ENCODE data around the gene GTF3C6. TPM values are rescaled to one million over a fixed set of nuclear protein-coding genes. Genes with fewer than 3 reads are reported as not detected.

GTF3C6 gene
- polyA plus RNA-seq, 2 of the 4 experiments (the other 2 are of a cell fraction), result 105 to 110 TPM

GRCh38 chr6:110971468-110971867 is 13.0 kb downstream of the GTF3C6 start:
- H3K4me1 ChIP-seq, result no peaks in the 10 kb centered on the region
- ATAC-seq, result no peak
- CTCF ChIA-PET, result interaction anchor here (0.6 to 1.2 kb wide), 3 partner anchors 12 to 185 kb away, joined by 3 to 5 read pairs (median 4); no protein-coding TSS in a partner anchor
- no peak for TF ChIP-seq RCOR1 (IDR thresholded peaks at IDR 0.05; ENCODE audit: low read depth, low read length)
- no peak for TF ChIP-seq CHD2 (IDR thresholded peaks at IDR 0.05; ENCODE audit: low read length, partially characterized antibody)
- TF ChIP-seq, protein P1, sequence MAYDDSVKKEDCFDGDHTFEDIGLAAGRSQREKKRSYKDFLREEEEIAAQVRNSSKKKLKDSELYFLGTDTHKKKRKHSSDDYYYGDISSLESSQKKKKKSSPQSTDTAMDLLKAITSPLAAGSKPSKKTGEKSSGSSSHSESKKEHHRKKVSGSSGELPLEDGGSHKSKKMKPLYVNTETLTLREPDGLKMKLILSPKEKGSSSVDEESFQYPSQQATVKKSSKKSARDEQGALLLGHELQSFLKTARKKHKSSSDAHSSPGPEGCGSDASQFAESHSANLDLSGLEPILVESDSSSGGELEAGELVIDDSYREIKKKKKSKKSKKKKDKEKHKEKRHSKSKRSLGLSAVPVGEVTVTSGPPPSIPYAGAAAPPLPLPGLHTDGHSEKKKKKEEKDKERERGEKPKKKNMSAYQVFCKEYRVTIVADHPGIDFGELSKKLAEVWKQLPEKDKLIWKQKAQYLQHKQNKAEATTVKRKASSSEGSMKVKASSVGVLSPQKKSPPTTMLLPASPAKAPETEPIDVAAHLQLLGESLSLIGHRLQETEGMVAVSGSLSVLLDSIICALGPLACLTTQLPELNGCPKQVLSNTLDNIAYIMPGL (CRISPR knock-in tag; IDR thresholded peaks at IDR 0.05; ENCODE audit: borderline replicate concordance), result no peak
- no peak for TF ChIP-seq REST (IDR thresholded peaks at IDR 0.05)
- TF ChIP-seq HDAC2 (IDR thresholded peaks at IDR 0.05), result no peak
- TF ChIP-seq RFX5 (IDR thresholded peaks at IDR 0.05), result no peak
- TF ChIP-seq, protein P2, sequence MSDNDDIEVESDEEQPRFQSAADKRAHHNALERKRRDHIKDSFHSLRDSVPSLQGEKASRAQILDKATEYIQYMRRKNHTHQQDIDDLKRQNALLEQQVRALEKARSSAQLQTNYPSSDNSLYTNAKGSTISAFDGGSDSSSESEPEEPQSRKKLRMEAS (IDR thresholded peaks at IDR 0.05), result no peak
- no peak for TF ChIP-seq NFE2L2 (conservative IDR thresholded peaks at IDR 0.05; ENCODE audit: low read length)
- TF ChIP-seq, protein P3, sequence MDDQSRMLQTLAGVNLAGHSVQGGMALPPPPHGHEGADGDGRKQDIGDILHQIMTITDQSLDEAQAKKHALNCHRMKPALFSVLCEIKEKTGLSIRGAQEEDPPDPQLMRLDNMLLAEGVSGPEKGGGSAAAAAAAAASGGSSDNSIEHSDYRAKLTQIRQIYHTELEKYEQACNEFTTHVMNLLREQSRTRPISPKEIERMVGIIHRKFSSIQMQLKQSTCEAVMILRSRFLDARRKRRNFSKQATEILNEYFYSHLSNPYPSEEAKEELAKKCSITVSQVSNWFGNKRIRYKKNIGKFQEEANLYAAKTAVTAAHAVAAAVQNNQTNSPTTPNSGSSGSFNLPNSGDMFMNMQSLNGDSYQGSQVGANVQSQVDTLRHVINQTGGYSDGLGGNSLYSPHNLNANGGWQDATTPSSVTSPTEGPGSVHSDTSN (IDR thresholded peaks at IDR 0.05), result no peak
- TF ChIP-seq CBX8 (IDR thresholded peaks at IDR 0.05), result no peak
- TF ChIP-seq ZNF302 (CRISPR knock-in tag; IDR thresholded peaks at IDR 0.05), result no peak
- TF ChIP-seq EHF (CRISPR knock-in tag; IDR thresholded peaks at IDR 0.05), result no peak
- no peak for TF ChIP-seq HOXB13 (CRISPR knock-in tag; IDR thresholded peaks at IDR 0.05; ENCODE audit: low read depth)
- TF ChIP-seq SMC3 (IDR thresholded peaks at IDR 0.05), result no peak
- TF ChIP-seq RAD21 (conservative IDR thresholded peaks at IDR 0.05 in 1 of 2, IDR thresholded peaks at IDR 0.05 in 1 of 2), result no peak
- no peak overlapping the region for H3K4me2 ChIP-seq
- WGBS (ENCODE audit: missing lambda C conversion rate), result 58% methylated on average over 2 of the region's 2 CpGs
- no peak for DNase-seq (ENCODE audit: low read depth in 1 of 2, low spot score in 1 of 2)
- FAIRE-seq, result no peak
- no peaks in the 10 kb centered on the region for H3K9me3 ChIP-seq
- H3K27ac ChIP-seq, result no peak overlapping the region
- H3K4me3 ChIP-seq, result no peak overlapping the region
- POLR2A ChIA-PET, result interaction anchor here (2.0 kb wide), 1 partner anchor 13 kb away, joined by 6 read pairs; the partner anchor contains the start of gene GTF3C6

DNA sequence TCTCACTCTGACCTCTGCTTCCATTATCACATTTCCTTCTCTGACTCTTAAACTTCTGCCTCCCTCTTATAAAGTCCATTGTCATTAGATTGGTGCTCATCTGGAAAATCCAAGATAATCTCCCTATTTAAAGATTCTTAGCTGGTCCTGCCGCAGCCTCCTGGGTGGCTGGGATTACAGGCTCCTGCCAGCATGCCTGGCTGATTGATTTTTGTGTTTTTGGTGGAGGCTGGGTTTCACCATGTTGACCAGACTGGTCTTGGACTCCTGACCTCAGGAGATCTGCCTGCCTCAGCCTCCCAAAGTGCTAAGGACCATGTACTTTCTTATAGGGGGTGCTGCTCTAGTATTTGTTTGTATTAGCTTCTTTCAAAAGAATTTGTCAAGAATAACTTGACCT is 18.1 kb downstream of the GTF3C6 start:
- Histone ChIP-seq H3K4me1 (no peaks in the 10 kb centered on the region), H3K4me3 (no peak overlapping the region), H3K4me2 (no peak overlapping the region), H3K27ac (no peak overlapping the region), H3K9me3 (peaks cover 5% of the 10 kb centered on the region; the same call in 1 of the 3 replicates)
- FAIRE-seq (no peak), ATAC-seq (no peak), DNase-seq (ENCODE audit: low read depth in 1 of 2, low spot score in 1 of 2) (no peak)
- ChIA-PET CTCF (interaction anchor here (0.6 to 1.7 kb wide), 3 partner anchors 18 to 623 kb away, joined by 3 to 6 read pairs (median 3); partner anchors contain the start of gene GTF3C6), POLR2A (no interaction called here)
- 93% methylated on average over 1 of the region's 1 CpG for WGBS (ENCODE audit: missing lambda C conversion rate)
- TF ChIP-seq HOXA7 (CRISPR knock-in tag; IDR thresholded peaks at IDR 0.05), result no peak
- TF ChIP-seq GATA3 (IDR thresholded peaks at IDR 0.05; ENCODE audit: borderline replicate concordance), result no peak
- TF ChIP-seq NFE2L2 (conservative IDR thresholded peaks at IDR 0.05; ENCODE audit: low read length), result no peak
- TF ChIP-seq EHF (CRISPR knock-in tag; IDR thresholded peaks at IDR 0.05), result no peak
- no peak for TF ChIP-seq JUN (IDR thresholded peaks at IDR 0.05)
- TF ChIP-seq HOXB13 (CRISPR knock-in tag; IDR thresholded peaks at IDR 0.05; ENCODE audit: low read depth), result no peak
- no peak for TF ChIP-seq RFX5 (IDR thresholded peaks at IDR 0.05)
- no peak for TF ChIP-seq RNF2 (IDR thresholded peaks at IDR 0.05; ENCODE audit: borderline replicate concordance, low read depth)
- TF ChIP-seq MYC (IDR thresholded peaks at IDR 0.05; ENCODE audit: borderline replicate concordance, low read length), result no peak
- no peak for TF ChIP-seq TFCP2L1 (CRISPR knock-in tag; IDR thresholded peaks at IDR 0.05)
- TF ChIP-seq BCL3 (IDR thresholded peaks at IDR 0.05), result no peak
- TF ChIP-seq ZSCAN20 (CRISPR knock-in tag; IDR thresholded peaks at IDR 0.05), result no peak
- TF ChIP-seq PHF8 (IDR thresholded peaks at IDR 0.05; ENCODE audit: borderline replicate concordance, low read depth), result no peak
- TF ChIP-seq REST (IDR thresholded peaks at IDR 0.05), result no peak
- TF ChIP-seq MAZ (IDR thresholded peaks at IDR 0.05; ENCODE audit: borderline replicate concordance, low read depth, low read length), result no peak
- no peak for TF ChIP-seq FOXS1 (CRISPR knock-in tag; IDR thresholded peaks at IDR 0.05)
